OCI-LY3 (cell line): ENCODE data around the gene RGSL1.

Source experiments
- H2AFZ ChIP-seq: fragments of 200-600, 300-600 bp; shearing (Covaris generic); 2 replicates; pipeline ENCODE4 v1.6.0; 2014; ENCODE audit warnings: antibody characterized with exemption, low read depth, low read length
- H3K27ac ChIP-seq: fragments of 200-600, 300-600 bp; sonication (generic); 2 replicates; pipeline ENCODE4 v1.5.1; 2014; ENCODE audit warnings: mild to moderate bottlenecking, low read length, moderate library complexity, mixed read lengths
- H3K27me3 ChIP-seq: fragments of 200-600, 300-600 bp; sonication (generic); 2 replicates; pipeline ENCODE4 v1.6.1; 2014; ENCODE audit warnings: low read depth, low read length, mixed read lengths
- H3K36me3 ChIP-seq: fragments of 200-600, 300-600 bp; sonication (generic); replicated peaks from 2 replicates; pipeline ENCODE3; 2014; ENCODE audit warnings: low read depth, low read length, mixed read lengths
- H3K4me1 ChIP-seq: fragments of 300-600, 200-600 bp; sonication (generic); 2 replicates; pipeline ENCODE4 v1.6.1; 2014; ENCODE audit warnings: low read length, mixed read lengths
- H3K4me2 ChIP-seq: fragments of 200-600, 300-600 bp; sonication (generic); 2 replicates; pipeline ENCODE4 v1.6.1; 2014; ENCODE audit warnings: low read length, mixed read lengths
- H3K4me3 ChIP-seq: fragments of 300-600, 200-600 bp; sonication (generic); 2 replicates; pipeline ENCODE4 v1.5.1; 2014; ENCODE audit warnings: antibody characterized with exemption, mild to moderate bottlenecking, low read length, moderate library complexity
- H3K79me2 ChIP-seq: fragments of 300-600, 200-600 bp; shearing (Covaris generic); 2 replicates; pipeline ENCODE4 v1.6.1; 2014; ENCODE audit warnings: mild to moderate bottlenecking, low read length, mixed read lengths
- H3K9ac ChIP-seq: fragments of 300-600, 200-600 bp; shearing (Covaris generic); 2 replicates; pipeline ENCODE4 v1.6.0; 2014; ENCODE audit warnings: mild to moderate bottlenecking, low read length, moderate library complexity
- H3K9me3 ChIP-seq: fragments of 200-600, 300-600 bp; shearing (Covaris generic); 2 replicates; pipeline ENCODE4 v1.6.1; 2014; ENCODE audit warnings: low read length, mixed read lengths; ENCODE audit not compliant: insufficient read depth
- H4K20me1 ChIP-seq: fragments of 200-600, 300-600 bp; sonication (generic); 2 replicates; pipeline ENCODE4 v1.6.1; 2016; ENCODE audit warnings: low read length, mixed read lengths; ENCODE audit not compliant: insufficient read depth
- CTCF ChIP-seq: fragments of 200-600, 300-600 bp; sonication (generic); IDR thresholded peaks from 2 replicates; pipeline ENCODE4 v1.5.1; 2014; ENCODE audit warnings: antibody characterized with exemption, low read length, low read depth
- EZH2phosphoT487 ChIP-seq: fragments of 200-600 bp; shearing (Covaris generic); IDR thresholded peaks from 2 replicates; pipeline ENCODE4 v1.6.1; 2018; ENCODE audit warnings: antibody characterized with exemption, mixed run types, low read depth

The RGSL1 gene

GRCh38 chr1:182587093-182587492, 137.1 kb downstream of the RGSL1 start:
- no peak overlapping the region for H3K27ac ChIP-seq
- H3K9me3 ChIP-seq, result no peaks in the 10 kb centered on the region
- H3K4me2 ChIP-seq, result no peak overlapping the region
- peaks cover 4% of the 10 kb centered on the region for H3K36me3 ChIP-seq
- no peak overlapping the region for H2AFZ ChIP-seq
- TF ChIP-seq CTCF (no peak), EZH2phosphoT487 (no peak)
- H4K20me1 ChIP-seq, result no peaks in the 10 kb centered on the region
- no peak overlapping the region for H3K9ac ChIP-seq
- H3K4me1 ChIP-seq, result peaks cover 12% of the 10 kb centered on the region
- H3K27me3 ChIP-seq, result no peaks in the 10 kb centered on the region
- no peak overlapping the region for H3K4me3 ChIP-seq
- no peaks in the 10 kb centered on the region for H3K79me2 ChIP-seq

DNA sequence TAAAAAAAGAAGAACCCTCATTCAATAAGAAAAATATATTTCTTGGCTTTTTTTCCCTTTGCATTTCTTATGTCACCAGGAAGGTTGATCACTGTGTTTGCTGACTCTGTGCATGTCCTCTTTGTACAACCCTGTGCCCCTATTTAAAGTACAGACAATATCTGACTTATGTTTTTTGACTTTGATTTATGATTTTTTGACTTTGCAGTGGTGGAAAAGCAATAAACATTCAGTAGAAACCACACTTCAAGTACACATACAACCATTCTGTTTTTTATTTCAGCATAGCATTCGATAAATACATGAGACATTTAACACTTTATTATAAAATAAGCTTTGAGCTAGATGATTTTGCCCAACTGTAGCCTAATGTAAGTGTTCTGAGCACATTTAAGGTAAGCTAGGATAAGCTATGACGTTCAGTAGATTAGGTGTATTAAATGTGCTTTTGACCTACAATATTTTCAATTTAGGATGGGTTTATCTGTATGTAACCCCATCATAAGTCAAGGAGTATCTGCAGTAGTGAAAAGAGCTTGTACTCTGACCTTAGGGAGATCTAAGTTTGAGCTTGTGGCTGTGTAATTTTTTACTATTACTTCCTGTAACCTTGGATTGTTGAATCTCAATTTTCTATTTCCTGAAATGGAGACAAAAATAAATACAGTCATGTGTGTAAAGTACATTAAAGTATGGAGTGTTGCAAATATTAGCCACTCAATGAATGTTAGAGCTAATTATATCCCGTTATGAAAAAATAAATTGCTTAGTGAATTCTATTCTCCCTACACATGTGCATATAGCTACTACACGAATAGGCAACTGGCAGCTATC, 137.9 kb downstream of the RGSL1 start:
- Histone ChIP-seq H3K27me3 (no peaks in the 10 kb centered on the region), H3K79me2 (no peaks in the 10 kb centered on the region), H3K9ac (peak overlapping the region; percentile 94), H3K4me2 (peak overlapping the region; percentile 91), H3K9me3 (no peaks in the 10 kb centered on the region), H3K36me3 (peaks cover under 1% of the 10 kb centered on the region), H3K4me1 (peaks cover 12% of the 10 kb centered on the region), H4K20me1 (no peaks in the 10 kb centered on the region), H3K27ac (0 out of 2 replicates have a peak overlapping the region, but pooled peaks have one; percentile 62), H3K4me3 (peak overlapping the region; percentile 89), H2AFZ (peak overlapping the region; percentile 97; the same call in 1 of the 2 replicates)
- TF ChIP-seq EZH2phosphoT487 (no peak), CTCF (no peak)

- TF ChIP-seq CTCF (no peak), EZH2phosphoT487 (no peak)
- no peaks in the 10 kb centered on the region for H3K79me2 ChIP-seq
- no peaks in the 10 kb centered on the region for H3K9me3 ChIP-seq
- peak within 1 kb of the TSS; percentile 94 for H3K9ac ChIP-seq
- H2AFZ ChIP-seq, result peak within 1 kb of the TSS; percentile 97
- H3K4me2 ChIP-seq, result peak within 1 kb of the TSS; percentile 91
- peak within 1 kb of the TSS; percentile 62 for H3K27ac ChIP-seq
- peak within 1 kb of the TSS; percentile 89 for H3K4me3 ChIP-seq
- no peaks in the 10 kb centered on the region for H4K20me1 ChIP-seq
- H3K27me3 ChIP-seq, result no peaks in the 10 kb centered on the region
- H3K4me1 ChIP-seq, result peaks cover 12% of the 10 kb centered on the region
- no peaks in the 10 kb centered on the region for H3K36me3 ChIP-seq
Observed at GRCh38 chr1:182588500-182589396, 138.8 kb downstream of the RGSL1 start, which contains the start of gene RNASEL. RNASEL (minus strand) TSS chr1:182589256; CDS start chr1:182586806, 2,450 bp downstream.

GRCh38 chr1:182589520-182589919, 139.6 kb downstream of the RGSL1 start:
- Histone ChIP-seq H3K4me2 (peak overlapping the region; percentile 91), H3K27ac (no peak overlapping the region), H3K27me3 (no peaks in the 10 kb centered on the region), H3K4me1 (peaks cover 12% of the 10 kb centered on the region), H3K36me3 (no peaks in the 10 kb centered on the region), H3K9ac (no peak overlapping the region), H2AFZ (peak overlapping the region; percentile 97), H3K79me2 (no peaks in the 10 kb centered on the region), H3K4me3 (peak overlapping the region; percentile 89), H4K20me1 (no peaks in the 10 kb centered on the region), H3K9me3 (no peaks in the 10 kb centered on the region)
- no peak for TF ChIP-seq EZH2phosphoT487
- no peak for TF ChIP-seq CTCF
